ENCODE data around the gene SUFU.

The SUFU gene

DNA sequence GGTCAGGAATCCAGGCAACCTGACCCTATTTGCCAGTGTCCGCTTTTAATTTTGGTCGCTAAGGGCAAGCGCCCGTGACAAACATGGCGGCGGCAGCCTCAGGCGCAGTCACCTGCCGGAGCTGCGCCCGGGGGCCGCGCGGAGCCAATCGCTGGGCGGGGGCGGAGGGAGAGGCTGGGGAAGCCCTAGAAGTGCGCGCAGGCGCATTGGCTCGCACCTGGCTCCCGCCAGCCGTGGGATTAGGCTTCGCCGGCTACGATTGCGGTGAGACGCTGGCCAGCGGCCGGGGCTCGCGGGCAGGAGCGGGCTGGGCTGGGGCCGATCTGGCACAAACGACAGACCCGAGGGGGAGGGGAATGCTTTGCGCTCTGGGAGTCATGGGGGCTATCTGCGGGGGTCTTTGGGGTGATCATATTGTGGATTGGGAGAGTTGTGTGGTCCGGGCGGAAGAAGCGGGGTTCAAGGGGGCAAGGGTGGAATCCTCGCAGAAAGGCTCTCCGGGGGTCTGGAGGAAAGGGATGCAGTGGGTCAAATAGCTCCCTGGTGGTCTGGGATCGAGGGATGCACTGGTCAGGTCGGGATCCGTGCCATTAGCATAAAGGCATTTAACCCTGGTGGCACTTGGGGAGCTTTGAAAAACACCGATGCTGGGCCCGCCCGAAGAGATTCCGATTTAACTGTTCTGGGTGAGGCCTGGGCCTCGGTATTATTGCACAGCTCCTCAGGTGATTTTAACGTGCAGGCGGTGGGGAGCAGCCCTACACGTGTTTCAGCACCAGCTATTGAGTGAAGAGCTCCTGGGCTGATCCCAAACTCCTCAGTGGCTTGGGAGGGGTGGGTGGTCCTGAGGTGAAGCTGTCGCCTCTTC lies 42.4 kb upstream of the SUFU start:
- peak overlapping the region; percentile 29 for H3K27ac ChIP-seq
- DNase-seq (ENCODE audit: low spot score), result peak; percentile 99
- POLR2A ChIA-PET (ENCODE audit: low non-redundant PET), result interaction anchor here (0.5 to 1.4 kb wide), 4 partner anchors 9 to 19 kb away, joined by 3 to 4 read pairs (median 3); partner anchors contain the start of gene C10orf95
- TF ChIP-seq, protein P1, sequence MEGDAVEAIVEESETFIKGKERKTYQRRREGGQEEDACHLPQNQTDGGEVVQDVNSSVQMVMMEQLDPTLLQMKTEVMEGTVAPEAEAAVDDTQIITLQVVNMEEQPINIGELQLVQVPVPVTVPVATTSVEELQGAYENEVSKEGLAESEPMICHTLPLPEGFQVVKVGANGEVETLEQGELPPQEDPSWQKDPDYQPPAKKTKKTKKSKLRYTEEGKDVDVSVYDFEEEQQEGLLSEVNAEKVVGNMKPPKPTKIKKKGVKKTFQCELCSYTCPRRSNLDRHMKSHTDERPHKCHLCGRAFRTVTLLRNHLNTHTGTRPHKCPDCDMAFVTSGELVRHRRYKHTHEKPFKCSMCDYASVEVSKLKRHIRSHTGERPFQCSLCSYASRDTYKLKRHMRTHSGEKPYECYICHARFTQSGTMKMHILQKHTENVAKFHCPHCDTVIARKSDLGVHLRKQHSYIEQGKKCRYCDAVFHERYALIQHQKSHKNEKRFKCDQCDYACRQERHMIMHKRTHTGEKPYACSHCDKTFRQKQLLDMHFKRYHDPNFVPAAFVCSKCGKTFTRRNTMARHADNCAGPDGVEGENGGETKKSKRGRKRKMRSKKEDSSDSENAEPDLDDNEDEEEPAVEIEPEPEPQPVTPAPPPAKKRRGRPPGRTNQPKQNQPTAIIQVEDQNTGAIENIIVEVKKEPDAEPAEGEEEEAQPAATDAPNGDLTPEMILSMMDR (conservative IDR thresholded peaks at IDR 0.05; ENCODE audit: low read depth), result no peak
- CTCF ChIA-PET, result interaction anchor here (0.6 to 2.1 kb wide), 7 partner anchors 13 to 385 kb away, joined by 3 to 11 read pairs (median 3); no protein-coding TSS in a partner anchor

DNA sequence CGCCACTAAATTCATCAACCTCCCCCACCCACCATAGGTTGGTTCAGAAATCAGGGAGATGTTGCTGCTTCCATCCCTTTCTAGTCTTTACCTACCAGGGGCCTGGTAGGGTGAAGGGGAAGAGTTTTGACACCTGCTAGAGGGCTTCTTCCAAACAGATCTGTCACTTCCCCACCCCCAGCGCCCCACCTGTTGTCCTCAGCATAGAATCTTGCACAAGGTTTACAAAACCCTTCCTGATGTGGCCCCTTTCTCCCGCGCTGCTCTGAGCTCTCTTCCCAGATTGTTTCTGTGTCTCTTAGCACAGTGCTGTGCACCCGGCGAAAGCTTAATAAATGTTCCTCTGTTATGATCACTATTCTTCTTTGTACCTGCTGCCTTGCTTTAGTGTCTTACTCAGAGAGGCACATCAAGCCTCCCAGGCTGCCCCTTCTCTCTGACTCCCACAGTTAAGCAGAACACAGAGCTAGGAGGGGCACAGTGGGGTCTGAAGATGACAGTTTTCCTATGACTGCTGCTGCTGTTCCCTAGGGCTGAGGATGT lies 41.2 kb upstream of the SUFU start:
- CTCF ChIA-PET, result interaction anchor here (0.7 to 2.1 kb wide), 2 partner anchors 16 to 360 kb away, joined by 4 to 11 read pairs; no protein-coding TSS in a partner anchor
- POLR2A ChIA-PET (ENCODE audit: low non-redundant PET), result interaction anchor here (1.4 kb wide), 1 partner anchor 12 kb away, joined by 3 read pairs; no protein-coding TSS in a partner anchor
- TF ChIP-seq, protein P1 (conservative IDR thresholded peaks at IDR 0.05; ENCODE audit: low read depth), result no peak
- DNase-seq (ENCODE audit: low spot score), result no peak
- no peak overlapping the region for H3K27ac ChIP-seq

DNA sequence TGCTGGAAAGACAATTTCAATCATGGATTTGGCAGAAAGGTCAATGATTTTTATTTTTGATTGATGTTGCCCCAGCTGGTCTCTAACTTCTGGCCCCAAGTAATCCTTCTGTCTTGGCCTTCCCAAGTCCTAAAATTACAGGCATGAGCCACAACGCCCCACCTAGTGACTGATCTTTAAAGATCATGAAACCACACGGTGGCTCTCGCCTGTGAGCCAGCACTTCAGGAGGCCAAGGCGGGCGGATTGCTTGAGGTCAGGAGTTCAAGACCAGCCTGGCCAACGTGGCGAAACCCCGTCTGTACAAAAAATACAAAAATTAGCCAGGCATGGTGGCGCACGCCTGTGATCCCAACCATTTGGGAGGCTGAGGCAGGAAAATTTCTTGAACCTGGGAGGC lies 39.8 kb upstream of the SUFU start:
- DNase-seq (ENCODE audit: low spot score), result no peak
- TF ChIP-seq, protein P1 (conservative IDR thresholded peaks at IDR 0.05; ENCODE audit: low read depth), result no peak
- ChIA-PET CTCF (interaction anchor here (0.6 to 0.7 kb wide), 2 partner anchors 232 to 1424 kb away, joined by 3 to 6 read pairs; no protein-coding TSS in a partner anchor), POLR2A (ENCODE audit: low non-redundant PET) (no interaction called here)
- H3K27ac ChIP-seq, result no peak overlapping the region

DNA sequence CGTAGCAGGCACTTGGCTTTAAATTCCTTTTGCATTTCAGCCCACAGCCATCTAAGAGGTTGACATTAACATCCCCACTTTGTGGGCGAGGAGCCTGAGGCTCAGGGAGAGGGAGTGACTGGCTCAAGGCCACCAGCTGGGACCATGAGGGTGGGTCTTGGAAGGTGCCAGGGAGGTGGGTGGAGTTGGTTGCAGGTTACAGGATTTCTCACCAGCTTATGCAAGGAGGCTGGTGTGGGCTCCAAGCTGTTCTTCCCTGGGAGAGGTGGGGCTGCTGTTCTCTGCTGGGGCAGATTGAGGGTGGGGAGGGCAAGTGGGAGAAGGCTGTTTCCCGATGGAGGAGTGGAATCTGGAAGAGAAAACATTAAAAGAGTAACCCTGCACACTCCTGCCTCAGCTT lies 38.3 kb upstream of the SUFU start:
- POLR2A ChIA-PET (ENCODE audit: low non-redundant PET), result interaction anchor here (0.6 kb wide), 1 partner anchor 96 kb away, joined by 3 read pairs; no protein-coding TSS in a partner anchor

DNA sequence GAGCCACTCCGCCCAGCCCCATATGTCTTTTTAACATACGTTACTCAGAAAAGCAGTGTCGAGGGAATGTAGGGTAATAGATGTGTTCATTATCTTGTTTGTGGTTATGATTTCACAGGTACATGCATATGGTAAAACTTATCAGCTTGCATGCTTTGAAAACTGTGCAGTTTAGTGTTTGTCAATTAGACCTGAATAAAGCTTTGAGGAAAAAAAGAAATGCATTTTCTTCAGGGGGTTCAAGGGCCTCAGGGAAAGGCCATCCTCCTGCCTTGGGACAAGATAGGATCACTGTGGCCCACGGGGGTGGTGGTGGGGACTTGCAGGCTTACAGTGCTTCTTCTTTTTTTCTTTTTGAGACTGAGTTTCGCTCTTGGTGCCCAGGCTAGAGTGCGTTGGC lies 36.5 kb upstream of the SUFU start:
- H3K27ac ChIP-seq, result no peak overlapping the region
- POLR2A ChIA-PET (ENCODE audit: low non-redundant PET), result no interaction called here
- CTCF ChIA-PET, result interaction anchor here (0.6 to 2.6 kb wide), 2 partner anchors 12 to 32 kb away, joined by 4 to 11 read pairs; no protein-coding TSS in a partner anchor
- TF ChIP-seq, protein P1 (conservative IDR thresholded peaks at IDR 0.05; ENCODE audit: low read depth), result no peak
- no peak for DNase-seq (ENCODE audit: low spot score)

More for the DNA sequence above, 38.3 kb upstream of the SUFU start:
- H3K27ac ChIP-seq, result no peak overlapping the region
- TF ChIP-seq, protein P1 (conservative IDR thresholded peaks at IDR 0.05; ENCODE audit: low read depth), result no peak
- CTCF ChIA-PET, result interaction anchor here (0.7 kb wide), 1 partner anchor 8 kb away, joined by 4 read pairs; no protein-coding TSS in a partner anchor
- DNase-seq (ENCODE audit: low spot score), result no peak

DNA sequence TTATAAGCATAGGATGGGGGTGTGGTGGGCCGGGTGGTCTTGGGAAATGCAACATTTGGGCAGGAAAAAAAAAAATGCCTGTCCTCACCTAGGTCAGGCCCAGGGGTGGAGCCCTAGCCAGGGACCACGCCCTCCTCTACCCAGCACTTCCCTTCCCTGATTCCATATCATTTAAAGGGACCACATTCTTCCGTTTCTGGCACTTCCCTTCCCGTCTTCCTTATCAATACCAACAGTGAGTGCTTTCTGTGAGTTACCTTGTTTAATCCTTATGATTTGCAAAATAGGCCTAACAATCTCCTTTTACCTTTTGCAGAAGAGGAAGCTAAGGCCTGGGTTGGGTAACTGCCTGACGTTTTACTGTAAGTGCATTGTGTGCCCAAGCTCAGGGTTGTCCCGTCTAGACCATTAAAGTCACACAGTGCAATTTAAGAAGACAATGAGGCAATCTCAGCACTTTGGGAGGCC lies 35.8 kb upstream of the SUFU start:
- TF ChIP-seq, protein P1 (conservative IDR thresholded peaks at IDR 0.05; ENCODE audit: low read depth), result no peak
- DNase-seq (ENCODE audit: low spot score), result no peak
- POLR2A ChIA-PET (ENCODE audit: low non-redundant PET), result no interaction called here
- no peak overlapping the region for H3K27ac ChIP-seq
- CTCF ChIA-PET, result interaction anchor here (0.5 to 2.6 kb wide), 4 partner anchors 9 to 237 kb away, joined by 3 to 11 read pairs (median 6); no protein-coding TSS in a partner anchor
